Aorta (tissue), 4 donors: Measurements from ENCODE around the gene NOTO. TPM values are rescaled to one million over a fixed set of nuclear protein-coding genes. Genes with fewer than 3 reads are reported as not detected.

Source experiments
- polyA plus RNA-seq, 2 donors: library from polyadenylated mRNA; stranded (reverse); fragments of 200-250 nt; gene quantifications; one replicate each; pipeline ENCODE4 v1.2.3, GENCODE V29; 2013
- total RNA-seq, 2 donors: library from RNA; stranded (reverse); fragmentation: NEBNext Ultra II Directional; extraction: Animal tissue kit (Norgen Biotek cat#: 25700); gene quantifications; one replicate each; pipeline ENCODE4 v1.2.1, GENCODE V29; 2021
- donor health status: healthy with polysubstance abuse.
- donor health status: Bipolar disorder and iron deficiency.
- donor health status: DM: no; HTN: no; CAD: no.
- donor health status: DM: yes; HTN: yes; CAD: no.

NOTO gene
- total and polyA plus RNA-seq, 4 donors: not detected

Other genes with a start within 250 kb of the NOTO start
- 10 to 100 TPM; 12.6 to 20.7 TPM for gene SFXN5, start 130.9 kb upstream of the NOTO start, total RNA-seq
- 10 to 100 TPM in 1 of 2 donors, 1 to 10 TPM in 1; 6.3 to 17.0 TPM for gene SFXN5, start 130.9 kb upstream of the NOTO start, polyA plus RNA-seq
- 10 to 100 TPM; 48.7 to 51.5 TPM for gene RAB11FIP5, start 89.6 kb upstream of the NOTO start, total RNA-seq
- gene RAB11FIP5, start 89.6 kb upstream of the NOTO start, polyA plus RNA-seq: 10 to 100 TPM; 14.4 to 23.7 TPM
- gene SMYD5, start 11.7 kb downstream of the NOTO start, total RNA-seq: 10 to 100 TPM; 17.9 to 23.0 TPM
- gene SMYD5, start 11.7 kb downstream of the NOTO start, polyA plus RNA-seq: 10 to 100 TPM in 1 of 2 donors, 1 to 10 TPM in 1; 4.3 to 17.3 TPM
- gene PRADC1, start 30.7 kb downstream of the NOTO start, total RNA-seq: 10 to 100 TPM; 12.4 to 15.9 TPM
- gene PRADC1, start 30.7 kb downstream of the NOTO start, polyA plus RNA-seq: 10 to 100 TPM; 25.9 to 54.8 TPM
- 100 to 1,000 TPM; 128 to 157 TPM for gene CCT7, start 31.7 kb downstream of the NOTO start, total RNA-seq
- gene CCT7, start 31.7 kb downstream of the NOTO start, polyA plus RNA-seq: 100 to 1,000 TPM; 132 to 154 TPM
- 1 to 10 TPM; 3.3 to 4.7 TPM for gene FBXO41, start 81.9 kb downstream of the NOTO start, total RNA-seq
- 1 to 10 TPM in 1 of 2 donors, under 1 TPM in 1; 0.25 to 1.2 TPM for gene FBXO41, start 81.9 kb downstream of the NOTO start, polyA plus RNA-seq
- gene EGR4, start 91.0 kb downstream of the NOTO start, total RNA-seq: not detected
- gene EGR4, start 91.0 kb downstream of the NOTO start, polyA plus RNA-seq: not detected
- 10 to 100 TPM; 24.5 to 26.4 TPM for gene ALMS1, start 183.3 kb downstream of the NOTO start, total RNA-seq
- 10 to 100 TPM in 1 of 2 donors, 1 to 10 TPM in 1; 8.3 to 15.2 TPM for gene ALMS1, start 183.3 kb downstream of the NOTO start, polyA plus RNA-seq